Breast epithelium (tissue), 4 donors: Measurements from ENCODE around the gene NME8. TPM values are rescaled to one million over a fixed set of nuclear protein-coding genes. Genes with fewer than 3 reads are reported as not detected.

Experiments used
- DNase-seq, 2 donors: peaks; one replicate each; pipeline ENCODE4 v3.0.0-alpha.2; 2019; ENCODE audit warnings: low spot score in 2 of 2
- H3K27ac ChIP-seq, 2 donors: fragments of 200-600 bp; sonication (generic) in 1 of 2; one replicate each; pipeline ENCODE4 v1.5.1; 2016 to 2019; ENCODE audit warnings: mild to moderate bottlenecking in 1 of 2
- H3K27me3 ChIP-seq, 2 donors: fragments of 200-600 bp; sonication (generic) in 1 of 2; one replicate each; pipeline versions ENCODE4 v1.5.1 to v1.6.0; 2017 to 2019; ENCODE audit warnings: control low read depth in 1 of 2, mild to moderate bottlenecking in 1 of 2
- H3K36me3 ChIP-seq: fragments of 200-600 bp; one replicate; pipeline ENCODE4 v1.5.1; 2019
- H3K4me1 ChIP-seq, 2 donors: fragments of 200-600 bp; sonication (generic); one replicate each; pipeline ENCODE4 v1.5.1; 2016 to 2019; ENCODE audit warnings: control low read depth in 1 of 2
- H3K4me3 ChIP-seq, 3 donors: fragments of 200-600 bp; sonication (generic); 1 replicate in 2 of 3; 2 replicates in 1 of 3; pipeline ENCODE4 v1.5.1; 2016 to 2019; ENCODE audit warnings: mild to moderate bottlenecking in 3 of 3, moderate library complexity in 2 of 3
- H3K9me3 ChIP-seq, 2 donors: fragments of 200-600 bp; sonication (generic) in 1 of 2; one replicate each; pipeline ENCODE4 v1.5.1; 2016 to 2019; ENCODE audit warnings: control low read depth in 1 of 2
- CTCF ChIP-seq, 3 donors: fragments of 450-650 bp; IDR thresholded peaks; one replicate each; pipeline ENCODE4 v1.5.1; 2016 to 2017; ENCODE audit warnings: antibody characterized with exemption in 3 of 3, mild to moderate bottlenecking in 3 of 3, moderate library complexity in 3 of 3
- POLR2A ChIP-seq: fragments of 450-650 bp; IDR thresholded peaks from one replicate; pipeline ENCODE4 v1.6.1; 2016; ENCODE audit warnings: antibody characterized with exemption, mild to moderate bottlenecking, moderate library complexity
- POLR2AphosphoS5 ChIP-seq, 3 donors: sonication (generic); formaldehyde crosslinking; IDR thresholded peaks; one replicate each; pipeline ENCODE4 v1.6.1; 2017; ENCODE audit warnings: antibody characterized with exemption in 3 of 3
- intact Hi-C: fragments of 100-400 bp; cut with DNase I; formaldehyde crosslinking; loops from one replicate; pipeline ENCODE4 v1.15.1; 2023; ENCODE audit warnings: low total_unique reads
- total RNA-seq, 3 donors: library from RNA; depleted of rRNA; stranded (reverse); fragments of >200 nt; gene quantifications; one replicate each; pipeline ENCODE4 v1.1.0, GENCODE V29; 2016

The NME8 gene
- total RNA-seq, 3 donors from 2014 or later: not detected

- no peak for TF ChIP-seq CTCF (IDR thresholded peaks at IDR 0.05)
- no peak for TF ChIP-seq POLR2A
- DNase-seq: no peak
- Histone ChIP-seq H3K4me3 (no peak overlapping the region), H3K27ac (no peak overlapping the region), H3K36me3 (no peaks in the 10 kb centered on the region), H3K9me3 (peaks cover 0 to 4% of the 10 kb centered on the region in 2 donors), H3K27me3 (no peaks in the 10 kb centered on the region), H3K4me1 (no peaks in the 10 kb centered on the region)
- intact Hi-C loops: no loop called here
Observed at GRCh38 chr7:37853468-37853867, 5.1 kb downstream of the NME8 start.

- Histone ChIP-seq H3K36me3 (no peaks in the 10 kb centered on the region), H3K4me3 (no peak overlapping the region), H3K27ac (no peak overlapping the region), H3K9me3 (no peaks in the 10 kb centered on the region), H3K4me1 (no peaks in the 10 kb centered on the region), H3K27me3 (peaks cover 0 to 5% of the 10 kb centered on the region in 2 donors)
- no peak for DNase-seq
- TF ChIP-seq CTCF (IDR thresholded peaks at IDR 0.05) (no peak), POLR2AphosphoS5 (IDR thresholded peaks at IDR 0.05) (no peak)
- intact Hi-C loops: no loop called here
Observed at GRCh38 chr7:37882086-37882485, 33.7 kb downstream of the NME8 start.

GRCh38 chr7:37893359-37893758 is 45.0 kb downstream of the NME8 start:
- no peak for DNase-seq
- intact Hi-C loops: no loop called here
- H3K4me3 ChIP-seq: no peak overlapping the region
- no peaks in the 10 kb centered on the region for H3K9me3 ChIP-seq
- TF ChIP-seq POLR2AphosphoS5 (IDR thresholded peaks at IDR 0.05): no peak
- TF ChIP-seq POLR2A: no peak
- no peak for TF ChIP-seq CTCF (IDR thresholded peaks at IDR 0.05)
- no peaks in the 10 kb centered on the region for H3K36me3 ChIP-seq
- no peaks in the 10 kb centered on the region for H3K27me3 ChIP-seq
- no peaks in the 10 kb centered on the region for H3K4me1 ChIP-seq
- no peak overlapping the region for H3K27ac ChIP-seq

GRCh38 chr7:37894671-37895070 is 46.3 kb downstream of the NME8 start:
- Histone ChIP-seq H3K27me3 (no peaks in the 10 kb centered on the region), H3K27ac (no peak overlapping the region), H3K9me3 (no peaks in the 10 kb centered on the region), H3K4me3 (no peak overlapping the region), H3K36me3 (no peaks in the 10 kb centered on the region), H3K4me1 (no peaks in the 10 kb centered on the region)
- TF ChIP-seq POLR2A (no peak), CTCF (IDR thresholded peaks at IDR 0.05) (no peak), POLR2AphosphoS5 (IDR thresholded peaks at IDR 0.05) (no peak)
- no peak for DNase-seq
- intact Hi-C loops: no loop called here

GRCh38 chr7:37899712-37900247 is 51.4 kb downstream of the NME8 start:
- TF ChIP-seq CTCF (IDR thresholded peaks at IDR 0.05) (no peak), POLR2AphosphoS5 (IDR thresholded peaks at IDR 0.05) (no peak), POLR2A (no peak)
- intact Hi-C loops: no loop called here
- Histone ChIP-seq H3K4me1 (no peaks in the 10 kb centered on the region), H3K4me3 (no peak overlapping the region), H3K36me3 (no peaks in the 10 kb centered on the region), H3K9me3 (no peaks in the 10 kb centered on the region), H3K27me3 (no peaks in the 10 kb centered on the region), H3K27ac (no peak overlapping the region)
- DNase-seq: no peak
